ENCODE results near the gene CCDC191.

The CCDC191 gene

DNA sequence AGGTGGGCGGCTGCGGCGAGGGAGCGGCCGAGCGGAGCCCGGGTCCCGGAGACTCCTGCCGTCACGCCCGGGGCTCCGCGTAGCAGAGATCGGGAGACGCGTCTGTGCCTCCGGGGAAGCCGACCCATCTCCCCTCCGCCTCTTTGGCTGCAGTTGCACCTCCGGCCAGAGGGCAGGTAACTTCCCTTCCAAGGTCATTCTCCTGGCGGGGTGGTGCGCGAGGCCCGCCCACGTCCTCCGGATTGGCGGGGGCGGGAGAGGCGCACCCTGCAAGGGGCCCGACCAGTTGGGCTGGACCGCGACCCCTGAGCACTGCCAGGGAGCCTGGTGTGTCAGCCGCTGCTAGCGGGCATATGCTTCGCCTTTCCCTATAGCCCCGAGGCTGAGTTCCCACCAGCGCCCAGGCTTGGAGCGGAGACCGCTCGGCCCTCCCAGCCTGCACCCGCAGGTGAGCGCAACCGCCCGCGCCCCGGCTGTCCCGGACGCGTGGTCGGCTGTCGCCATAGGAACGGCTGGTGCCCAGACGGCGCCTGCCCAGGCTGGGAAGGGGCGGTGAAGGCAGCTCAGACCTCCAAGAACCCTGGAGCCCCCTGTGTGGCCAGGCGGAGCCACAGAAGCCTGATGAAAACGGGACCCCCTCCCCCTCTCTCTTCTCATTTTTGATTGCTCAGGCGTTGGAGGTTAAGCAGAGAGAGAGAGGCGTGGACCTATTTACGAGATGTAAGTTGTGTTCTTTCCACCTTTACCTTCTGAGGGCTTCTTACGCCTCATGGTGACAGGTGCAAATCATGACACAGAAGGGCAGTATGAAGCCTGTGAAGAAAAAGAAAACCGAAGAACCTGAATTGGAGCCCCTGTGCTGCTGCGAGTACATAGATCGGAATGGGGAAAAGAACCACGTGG is 108.1 kb downstream of the CCDC191 start:
- Histone ChIP-seq H3K36me3 (ENCODE audit: insufficient read depth, insufficient read length, low read length) (no peaks in the 10 kb centered on the region), H3K27me3 (ENCODE audit: insufficient read depth, insufficient read length) (peaks cover 35% of the 10 kb centered on the region), H3K4me3 (ENCODE audit: insufficient read length, low read depth) (peak overlapping the region; percentile 85), H3K9ac (ENCODE audit: insufficient read length, low read depth) (peak overlapping the region; percentile 84), H3K4me1 (ENCODE audit: insufficient read depth, insufficient read length) (no peaks in the 10 kb centered on the region), H3K9me3 (ENCODE audit: insufficient read depth, low read length) (no peaks in the 10 kb centered on the region)
- no peak for TF ChIP-seq ZNF274 (IDR thresholded peaks at IDR 0.05; ENCODE audit: low read depth, low read length)
- TF ChIP-seq SUZ12 (IDR thresholded peaks at IDR 0.05; ENCODE audit: extremely low read depth, insufficient read depth, insufficient read length), result no peak
- no peak for TF ChIP-seq YY1 (IDR thresholded peaks at IDR 0.05; ENCODE audit: insufficient read depth, insufficient read length)
- DNase-seq (ENCODE audit: low read depth, low spot score), result peak; percentile 15

DNA sequence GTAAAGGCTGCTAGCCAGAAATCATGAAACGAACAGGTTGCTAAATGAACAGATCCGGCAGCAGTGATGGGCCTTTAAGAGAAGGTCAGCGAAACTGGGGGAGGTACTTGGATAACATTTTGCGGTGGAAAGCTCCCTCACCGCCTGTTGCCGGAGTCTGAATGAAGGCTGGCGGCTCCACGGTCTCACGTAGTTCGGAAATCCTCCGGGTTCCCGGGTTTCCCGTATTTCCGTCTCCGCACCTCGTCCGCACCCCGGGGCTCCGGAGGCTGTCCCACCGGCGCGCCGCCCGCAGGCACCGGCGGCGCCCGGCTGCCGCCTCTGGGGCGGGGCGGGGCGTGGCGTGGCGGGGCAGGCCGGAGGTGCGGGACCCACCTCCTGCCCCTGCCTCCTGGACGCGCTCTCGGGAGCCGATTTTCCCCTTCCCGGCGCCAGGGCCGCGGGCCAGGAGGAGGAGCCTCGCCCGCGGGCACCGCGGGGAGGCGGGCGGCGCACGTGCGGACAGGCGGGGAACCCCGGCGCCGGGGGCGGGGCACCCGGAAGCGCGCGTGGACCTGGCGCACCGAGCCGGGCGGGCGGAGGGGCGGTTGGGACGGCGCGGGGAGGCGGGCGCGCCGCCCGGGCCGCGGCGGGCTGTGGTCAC is 108.8 kb downstream of the CCDC191 start, which contains the start of gene ZDHHC23:
Gene ZDHHC23, plus strand, starts transcription at position 642 of the 643 bp plus-strand sequence. CDS start 790 bp downstream, outside the sequence.
- no peaks in the 10 kb centered on the region for H3K9me3 ChIP-seq (ENCODE audit: insufficient read depth, low read length)
- peak within 1 kb of the TSS; percentile 85 for H3K4me3 ChIP-seq (ENCODE audit: insufficient read length, low read depth)
- TF ChIP-seq SUZ12 (IDR thresholded peaks at IDR 0.05; ENCODE audit: extremely low read depth, insufficient read depth, insufficient read length) (no peak), ZNF274 (IDR thresholded peaks at IDR 0.05; ENCODE audit: low read depth, low read length) (no peak), YY1 (IDR thresholded peaks at IDR 0.05; ENCODE audit: insufficient read depth, insufficient read length) (no peak)
- H3K27me3 ChIP-seq (ENCODE audit: insufficient read depth, insufficient read length), result peaks cover 35% of the 10 kb centered on the region
- peak; percentile 18 for DNase-seq (ENCODE audit: low read depth, low spot score)
- peak within 1 kb of the TSS; percentile 84 for H3K9ac ChIP-seq (ENCODE audit: insufficient read length, low read depth)
- no peaks in the 10 kb centered on the region for H3K36me3 ChIP-seq (ENCODE audit: insufficient read depth, insufficient read length, low read length)
- H3K4me1 ChIP-seq (ENCODE audit: insufficient read depth, insufficient read length), result no peaks in the 10 kb centered on the region

DNA sequence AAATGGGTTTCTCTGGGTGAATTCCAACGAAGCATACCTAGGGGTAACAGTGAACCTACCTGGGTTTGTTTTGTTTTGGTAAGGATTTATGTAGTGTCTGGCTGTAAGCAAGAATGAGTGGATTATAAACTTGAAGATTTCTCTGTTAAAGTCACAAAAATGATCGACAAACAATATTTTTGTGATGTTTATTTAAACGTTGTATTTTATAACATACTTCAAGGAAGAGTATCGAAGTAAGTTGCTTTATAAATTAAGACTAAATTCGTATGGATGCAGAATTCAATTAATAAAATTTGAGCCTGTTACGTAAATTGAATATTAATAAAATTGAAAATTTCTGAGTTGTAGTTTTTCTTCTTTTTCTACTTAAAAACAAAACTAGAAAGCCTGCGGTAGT is 109.5 kb downstream of the CCDC191 start:
- H3K4me3 ChIP-seq (ENCODE audit: insufficient read length, low read depth), result peak overlapping the region; percentile 85
- DNase-seq (ENCODE audit: low read depth, low spot score), result no peak
- peak overlapping the region; percentile 79 for H3K9ac ChIP-seq (ENCODE audit: insufficient read length, low read depth)
- no peaks in the 10 kb centered on the region for H3K36me3 ChIP-seq (ENCODE audit: insufficient read depth, insufficient read length, low read length)
- H3K4me1 ChIP-seq (ENCODE audit: insufficient read depth, insufficient read length), result no peaks in the 10 kb centered on the region
- H3K9me3 ChIP-seq (ENCODE audit: insufficient read depth, low read length), result no peaks in the 10 kb centered on the region
- TF ChIP-seq ZNF274 (IDR thresholded peaks at IDR 0.05; ENCODE audit: low read depth, low read length) (no peak), SUZ12 (IDR thresholded peaks at IDR 0.05; ENCODE audit: extremely low read depth, insufficient read depth, insufficient read length) (no peak), YY1 (IDR thresholded peaks at IDR 0.05; ENCODE audit: insufficient read depth, insufficient read length) (no peak)
- peaks cover 35% of the 10 kb centered on the region for H3K27me3 ChIP-seq (ENCODE audit: insufficient read depth, insufficient read length)

DNA sequence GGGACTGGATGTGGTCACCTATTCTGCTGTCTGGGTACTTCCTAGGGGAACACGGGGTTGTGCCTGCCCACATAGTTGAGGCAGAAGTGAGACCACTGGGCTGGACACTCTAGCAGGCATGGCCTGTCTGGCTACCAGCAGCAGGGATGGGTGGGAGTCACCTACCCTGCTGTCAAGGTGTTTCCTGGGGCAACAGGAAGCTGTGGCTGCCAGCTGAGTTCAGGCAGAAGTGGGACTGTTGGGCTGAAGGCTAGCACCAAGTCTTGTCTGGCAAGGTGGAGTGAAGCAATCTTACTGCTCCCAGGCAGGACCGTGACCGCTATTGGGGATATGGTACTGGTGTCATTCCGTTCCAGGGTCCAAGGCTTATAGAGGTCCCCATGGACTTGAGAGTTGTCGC is 128.8 kb downstream of the CCDC191 start:
- H3K9me3 ChIP-seq (ENCODE audit: insufficient read depth, low read length), result 0 out of 2 replicates have a peak, but pooled peaks cover 5% of the 10 kb centered on the region
- no peak overlapping the region for H3K9ac ChIP-seq (ENCODE audit: insufficient read length, low read depth)
- no peaks in the 10 kb centered on the region for H3K36me3 ChIP-seq (ENCODE audit: insufficient read depth, insufficient read length, low read length)
- H3K27me3 ChIP-seq (ENCODE audit: insufficient read depth, insufficient read length), result no peaks in the 10 kb centered on the region
- no peak overlapping the region for H3K4me3 ChIP-seq (ENCODE audit: insufficient read length, low read depth)
- H3K4me1 ChIP-seq (ENCODE audit: insufficient read depth, insufficient read length), result no peaks in the 10 kb centered on the region
- DNase-seq (ENCODE audit: low read depth, low spot score), result no peak
- TF ChIP-seq ZNF274 (IDR thresholded peaks at IDR 0.05; ENCODE audit: low read depth, low read length) (no peak), YY1 (IDR thresholded peaks at IDR 0.05; ENCODE audit: insufficient read depth, insufficient read length) (no peak), SUZ12 (IDR thresholded peaks at IDR 0.05; ENCODE audit: extremely low read depth, insufficient read depth, insufficient read length) (no peak)

DNA sequence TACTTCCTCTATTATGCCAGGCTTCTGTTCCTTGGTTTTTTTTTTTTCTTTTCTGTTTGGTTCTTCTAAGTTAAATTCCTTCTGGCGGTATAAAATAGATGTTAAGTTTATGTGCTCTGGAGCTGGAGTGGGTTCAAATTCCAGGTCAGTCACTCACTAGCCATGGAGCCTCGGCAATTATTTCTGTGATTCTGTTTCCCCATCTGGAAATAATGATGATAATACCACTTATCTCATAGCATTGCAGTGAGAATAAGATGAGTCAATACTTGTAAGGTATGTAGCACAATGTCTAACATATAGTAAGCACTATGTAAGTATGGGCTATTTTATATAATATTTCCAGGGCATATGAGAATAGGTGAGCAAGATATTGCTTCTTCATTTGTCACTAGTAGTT is 141.7 kb downstream of the CCDC191 start:
- H3K4me3 ChIP-seq (ENCODE audit: insufficient read length, low read depth), result no peak overlapping the region
- DNase-seq (ENCODE audit: low read depth, low spot score), result no peak

More for the DNA sequence above, 141.7 kb downstream of the CCDC191 start:
- TF ChIP-seq YY1 (IDR thresholded peaks at IDR 0.05; ENCODE audit: insufficient read depth, insufficient read length) (no peak), SUZ12 (IDR thresholded peaks at IDR 0.05; ENCODE audit: extremely low read depth, insufficient read depth, insufficient read length) (no peak), ZNF274 (IDR thresholded peaks at IDR 0.05; ENCODE audit: low read depth, low read length) (no peak)
- H3K27me3 ChIP-seq (ENCODE audit: insufficient read depth, insufficient read length), result no peaks in the 10 kb centered on the region
- H3K36me3 ChIP-seq (ENCODE audit: insufficient read depth, insufficient read length, low read length), result no peaks in the 10 kb centered on the region
- H3K9me3 ChIP-seq (ENCODE audit: insufficient read depth, low read length), result no peaks in the 10 kb centered on the region
- no peaks in the 10 kb centered on the region for H3K4me1 ChIP-seq (ENCODE audit: insufficient read depth, insufficient read length)
- H3K9ac ChIP-seq (ENCODE audit: insufficient read length, low read depth), result no peak overlapping the region

All from NT2/D1 (cell line).